GM23248 (cell line): ENCODE results near the gene KL. TPM values are rescaled to one million over a fixed set of nuclear protein-coding genes. Genes with fewer than 3 reads are reported as not detected.

ENCODE experiments used
- DNase-seq: peaks from one replicate; pipeline ENCODE4 v3.0.0-alpha.2; 2015
- H2AFZ ChIP-seq: fragments of 200-600 bp; sonication (generic); 2 replicates; pipeline ENCODE4 v1.6.1; 2016; ENCODE audit warnings: antibody characterized with exemption
- H3F3A ChIP-seq: fragments of 200-600 bp; sonication (generic); 2 replicates; pipeline ENCODE4 v1.6.1; 2016; ENCODE audit warnings: mild to moderate bottlenecking, antibody characterized with exemption, mixed run types; ENCODE audit not compliant: insufficient read depth
- H3K27ac ChIP-seq: fragments of 200-600 bp; sonication (generic); 2 replicates; pipeline ENCODE4 v1.5.1; 2016; ENCODE audit warnings: mild to moderate bottlenecking
- H3K27me3 ChIP-seq: fragments of 200-600 bp; sonication (generic); replicated peaks from 2 replicates; pipeline ENCODE4 v1.6.1; 2016; ENCODE audit warnings: mild to moderate bottlenecking; ENCODE audit not compliant: insufficient read depth
- H3K36me3 ChIP-seq: fragments of 200-600 bp; sonication (generic); 2 replicates; pipeline ENCODE4 v1.6.1; 2016; ENCODE audit warnings: low read depth, mild to moderate bottlenecking
- H3K4me1 ChIP-seq: fragments of 200-600 bp; sonication (generic); 2 replicates; pipeline ENCODE4 v1.6.1; 2016; ENCODE audit warnings: mild to moderate bottlenecking; ENCODE audit not compliant: insufficient read depth
- H3K4me2 ChIP-seq: fragments of 200-600 bp; sonication (generic); one replicate; pipeline ENCODE4 v1.6.1; 2016; ENCODE audit warnings: mild to moderate bottlenecking; ENCODE audit not compliant: unreplicated experiment
- H3K4me3 ChIP-seq: fragments of 200-600 bp; sonication (generic); 2 replicates; pipeline ENCODE4 v1.5.1; 2016; ENCODE audit warnings: mild to moderate bottlenecking
- H3K79me2 ChIP-seq: fragments of 200-600 bp; sonication (generic); 2 replicates; pipeline ENCODE4 v1.6.1; 2016; ENCODE audit warnings: mild to moderate bottlenecking; ENCODE audit not compliant: insufficient read depth
- H3K9ac ChIP-seq: fragments of 200-600 bp; sonication (generic); 2 replicates; pipeline ENCODE4 v1.6.1; 2016; ENCODE audit warnings: mild to moderate bottlenecking
- H3K9me2 ChIP-seq: fragments of 200-600 bp; sonication (generic); 2 replicates; pipeline ENCODE4 v1.6.1; 2016; ENCODE audit warnings: mixed run types, mild to moderate bottlenecking, moderate library complexity; ENCODE audit not compliant: insufficient read depth
- H3K9me3 ChIP-seq: fragments of 200-600 bp; sonication (generic); one replicate; pipeline ENCODE4 v1.6.1; 2017; ENCODE audit warnings: low read depth
- H4K20me1 ChIP-seq: fragments of 200-600 bp; sonication (generic); 2 replicates; pipeline ENCODE4 v1.6.0; 2016; ENCODE audit not compliant: insufficient read depth
- EZH2 ChIP-seq: fragments of 200-600 bp; sonication (generic); IDR thresholded peaks from 2 replicates; pipeline ENCODE4 v1.6.1; 2018; ENCODE audit warnings: antibody characterized with exemption, mild to moderate bottlenecking; ENCODE audit not compliant: insufficient read depth, poor library complexity, severe bottlenecking
- EZH2phosphoT487 ChIP-seq: fragments of 200-600 bp; sonication (generic); IDR thresholded peaks from 2 replicates; pipeline ENCODE4 v1.6.1; 2018; ENCODE audit warnings: antibody characterized with exemption, moderate library complexity, mild to moderate bottlenecking, low read depth; ENCODE audit not compliant: insufficient read depth
- WGBS, 2 experiments: methylation state at CpG; one replicate each; pipeline ENCODE4 v1.1.6; 2015 to 2017; ENCODE audit warnings: low lambda C conversion rate in 2 of 2, low coverage in 1 of 2; ENCODE audit errors: missing lambda C conversion rate in 2 of 2; 5-methylcytosine and 5-hydroxymethylcytosine counted together
- in situ Hi-C: fragments of 300-500 bp; cut with MboI; formaldehyde crosslinking; loops from 2 replicates; pipeline ENCODE4 v1.15.0; 2020
- polyA plus RNA-seq: library from polyadenylated mRNA; unstranded; fragments of >200 nt; fragmentation: Nextera tagmentation; extraction: Ambion mirVana; gene quantifications from 2 replicates; pipeline ENCODE4 v1.2.1, GENCODE V29; 2016
- total RNA-seq: library from RNA; depleted of rRNA; stranded (reverse); fragments of >200 nt; shearing (Covaris generic); gene quantifications from 2 replicates; pipeline ENCODE4 v1.2.3, GENCODE V29; 2014

KL gene
- total and polyA plus RNA-seq, 2 experiments from 2014 or later = 0.22 TPM; not detected in 1

GRCh38 chr13:33109801-33110200 is 93.6 kb downstream of the KL start:
- no peaks in the 10 kb centered on the region for H3K79me2 ChIP-seq
- H3K9me2 ChIP-seq = no peaks in the 10 kb centered on the region
- no peak overlapping the region for H3K4me3 ChIP-seq
- H4K20me1 ChIP-seq = no peaks in the 10 kb centered on the region
- peaks cover 23% of the 10 kb centered on the region for H3K36me3 ChIP-seq
- peak overlapping the region; percentile 26 for H3K9ac ChIP-seq
- peaks cover 51% of the 10 kb centered on the region for H3K4me1 ChIP-seq
- TF ChIP-seq EZH2phosphoT487 (no peak), EZH2 (no peak)
- whole genome bisulfite sequencing, 2 experiments = 80 to 83% methylated on average over 10 of the region's 10 CpGs
- H3K9me3 ChIP-seq = no peaks in the 10 kb centered on the region
- peak overlapping the region; percentile 77 for H3K27ac ChIP-seq
- peak; percentile 29 for DNase-seq
- in situ Hi-C loops = no loop called here
- H3K4me2 ChIP-seq = no peak overlapping the region
- no peaks in the 10 kb centered on the region for H3K27me3 ChIP-seq
- peaks cover 42% of the 10 kb centered on the region for H3F3A ChIP-seq
- no peak overlapping the region for H2AFZ ChIP-seq

- H3K9me2 ChIP-seq = no peaks in the 10 kb centered on the region
- H3K79me2 ChIP-seq = no peaks in the 10 kb centered on the region
- H3K4me3 ChIP-seq = no peak overlapping the region
- no peak overlapping the region for H2AFZ ChIP-seq
- H3K4me2 ChIP-seq = no peak overlapping the region
- no peak overlapping the region; the same call in 1 of the 2 replicates for H3K9ac ChIP-seq
- H3K4me1 ChIP-seq = peaks cover 51% of the 10 kb centered on the region
- H3K27me3 ChIP-seq = no peaks in the 10 kb centered on the region
- TF ChIP-seq EZH2phosphoT487 (no peak), EZH2 (no peak)
- in situ Hi-C loops = no loop called here
- DNase-seq = no peak
- H3K9me3 ChIP-seq = no peaks in the 10 kb centered on the region
- H4K20me1 ChIP-seq = no peaks in the 10 kb centered on the region
- H3K27ac ChIP-seq = peak overlapping the region; percentile 69
- peaks cover 40% of the 10 kb centered on the region for H3F3A ChIP-seq
- H3K36me3 ChIP-seq = peaks cover 19% of the 10 kb centered on the region; the same call in 1 of the 2 replicates
- 35 to 39% methylated on average over 5 of the region's 5 CpGs for WGBS, 2 experiments
Measured at GRCh38 chr13:33110386-33110712, 94.1 kb downstream of the KL start.

GRCh38 chr13:33110713-33111413 is 94.6 kb downstream of the KL start:
- Histone ChIP-seq H3K79me2 (no peaks in the 10 kb centered on the region), H3K36me3 (peaks cover 19% of the 10 kb centered on the region), H3K27me3 (no peaks in the 10 kb centered on the region), H3K9me2 (no peaks in the 10 kb centered on the region), H2AFZ (no peak overlapping the region), H3K9ac (peak overlapping the region; percentile 6; the same call in 1 of the 2 replicates), H3F3A (peaks cover 40% of the 10 kb centered on the region), H3K4me1 (peaks cover 51% of the 10 kb centered on the region), H3K27ac (peak overlapping the region; percentile 69), H3K4me3 (no peak overlapping the region), H3K9me3 (no peaks in the 10 kb centered on the region), H4K20me1 (no peaks in the 10 kb centered on the region), H3K4me2 (no peak overlapping the region)
- 40 to 41% methylated on average over 14 of the region's 14 CpGs for WGBS, 2 experiments
- peak; percentile 52 for DNase-seq
- in situ Hi-C loops = no loop called here
- TF ChIP-seq EZH2phosphoT487 = no peak
- TF ChIP-seq EZH2 = no peak

GRCh38 chr13:33111414-33112110 is 95.3 kb downstream of the KL start:
- H3K9me3 ChIP-seq = no peaks in the 10 kb centered on the region
- H3K9ac ChIP-seq = peak overlapping the region; percentile 39
- H2AFZ ChIP-seq = no peak overlapping the region
- peaks cover 43% of the 10 kb centered on the region for H3F3A ChIP-seq
- peak; percentile 71 for DNase-seq
- no peaks in the 10 kb centered on the region for H3K79me2 ChIP-seq
- H4K20me1 ChIP-seq = no peaks in the 10 kb centered on the region
- no peak overlapping the region for H3K4me3 ChIP-seq
- TF ChIP-seq EZH2phosphoT487 (no peak), EZH2 (no peak)
- H3K27me3 ChIP-seq = no peaks in the 10 kb centered on the region
- H3K4me1 ChIP-seq = peaks cover 51% of the 10 kb centered on the region
- 31 to 32% methylated on average over 9 of the region's 9 CpGs for WGBS, 2 experiments
- H3K36me3 ChIP-seq = peaks cover 19% of the 10 kb centered on the region
- peak overlapping the region; percentile 14 for H3K4me2 ChIP-seq
- in situ Hi-C loops = no loop called here
- no peaks in the 10 kb centered on the region for H3K9me2 ChIP-seq
- H3K27ac ChIP-seq = peak overlapping the region; percentile 69
